Osteocyte (in vitro differentiated cells): ENCODE data around the gene XIRP2. TPM values are rescaled to one million over a fixed set of nuclear protein-coding genes. Genes with fewer than 3 reads are reported as not detected.

ENCODE experiments used
- DNase-seq: peaks from one replicate; pipeline ENCODE4 v3.0.0; 2021; ENCODE audit warnings: mixed read lengths; ENCODE audit not compliant: unreplicated experiment; ENCODE audit errors: extremely low spot score
- H3K27ac Mint-ChIP-seq: one replicate; pipeline ENCODE4 v1.8.0; 2021; ENCODE audit warnings: mild to moderate bottlenecking, mixed read lengths; ENCODE audit not compliant: unreplicated experiment
- H3K27me3 Mint-ChIP-seq: one replicate; pipeline ENCODE4 v1.8.0; 2021; ENCODE audit warnings: mixed read lengths; ENCODE audit not compliant: unreplicated experiment
- H3K36me3 Mint-ChIP-seq: one replicate; pipeline ENCODE4 v1.8.0; 2021; ENCODE audit warnings: mixed read lengths; ENCODE audit not compliant: unreplicated experiment
- H3K4me1 Mint-ChIP-seq: one replicate; pipeline ENCODE4 v1.8.0; 2021; ENCODE audit warnings: mixed read lengths; ENCODE audit not compliant: unreplicated experiment
- H3K4me3 Mint-ChIP-seq: one replicate; pipeline ENCODE4 v1.8.0; 2021; ENCODE audit warnings: mild to moderate bottlenecking, moderate library complexity, mixed read lengths; ENCODE audit not compliant: unreplicated experiment
- H3K9me3 Mint-ChIP-seq: one replicate; pipeline ENCODE4 v1.8.0; 2021; ENCODE audit warnings: mixed read lengths; ENCODE audit not compliant: unreplicated experiment
- CTCF ChIP-seq: fragments of 200-600 bp; sonication (generic); IDR thresholded peaks from 2 replicates; pipeline ENCODE4 v1.5.0; 2021; ENCODE audit warnings: antibody characterized with exemption, mild to moderate bottlenecking, moderate library complexity
- total RNA-seq: library from RNA; stranded (reverse); gene quantifications from 2 replicates; pipeline ENCODE4 v1.2.1, GENCODE V29; 2021

Gene XIRP2
- total RNA-seq, 1 donor from 2014 or later: 0.08 TPM

GRCh38 chr2:166926657-166927056 is 38.4 kb downstream of the XIRP2 start:
- no peak overlapping the region for H3K4me3 Mint-ChIP-seq
- no peak overlapping the region for H3K27ac Mint-ChIP-seq
- no peaks in the 10 kb centered on the region for H3K4me1 Mint-ChIP-seq
- no peak for DNase-seq
- H3K9me3 Mint-ChIP-seq: no peaks in the 10 kb centered on the region
- H3K36me3 Mint-ChIP-seq: no peaks in the 10 kb centered on the region
- no peak for TF ChIP-seq CTCF
- peaks cover 5% of the 10 kb centered on the region for H3K27me3 Mint-ChIP-seq

- Mint-ChIP-seq H3K9me3 (peaks cover 5% of the 10 kb centered on the region), H3K36me3 (no peaks in the 10 kb centered on the region), H3K27ac (no peak overlapping the region), H3K27me3 (peaks cover 4% of the 10 kb centered on the region), H3K4me3 (no peak overlapping the region), H3K4me1 (no peaks in the 10 kb centered on the region)
- DNase-seq: no peak
- TF ChIP-seq CTCF: no peak
Observed at GRCh38 chr2:166932032-166932431, 43.8 kb downstream of the XIRP2 start.

DNA sequence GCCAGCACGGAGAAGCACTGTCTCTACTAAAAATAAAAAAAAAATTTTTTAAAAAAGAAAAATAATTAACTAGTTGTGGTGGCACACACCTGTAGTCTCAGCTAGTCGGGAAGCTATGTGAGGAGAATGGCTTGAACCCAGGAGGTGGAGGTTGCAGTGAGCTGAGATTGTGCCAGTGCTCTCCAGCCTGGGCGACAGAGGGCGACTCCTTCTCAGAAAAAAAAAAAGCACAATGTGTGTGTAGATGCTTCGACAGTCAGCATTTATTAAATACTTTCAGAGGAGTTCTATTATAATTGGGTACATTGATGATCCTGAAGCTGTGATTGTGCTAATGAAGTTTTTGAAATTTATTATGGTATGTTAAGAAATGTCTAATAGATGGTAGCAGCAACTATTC is 46.5 kb downstream of the XIRP2 start:
- H3K27ac Mint-ChIP-seq: no peak overlapping the region
- H3K27me3 Mint-ChIP-seq: no peaks in the 10 kb centered on the region
- H3K4me3 Mint-ChIP-seq: no peak overlapping the region
- no peak for TF ChIP-seq CTCF
- no peaks in the 10 kb centered on the region for H3K4me1 Mint-ChIP-seq
- no peak for DNase-seq
- no peaks in the 10 kb centered on the region for H3K36me3 Mint-ChIP-seq
- peaks cover 13% of the 10 kb centered on the region for H3K9me3 Mint-ChIP-seq

- no peak overlapping the region for H3K4me3 Mint-ChIP-seq
- H3K9me3 Mint-ChIP-seq: peaks cover 7% of the 10 kb centered on the region
- H3K4me1 Mint-ChIP-seq: no peaks in the 10 kb centered on the region
- H3K27ac Mint-ChIP-seq: no peak overlapping the region
- H3K27me3 Mint-ChIP-seq: no peaks in the 10 kb centered on the region
- DNase-seq: no peak
- H3K36me3 Mint-ChIP-seq: no peaks in the 10 kb centered on the region
- no peak for TF ChIP-seq CTCF
Observed at GRCh38 chr2:166942377-166942776, 54.1 kb downstream of the XIRP2 start.

GRCh38 chr2:166944909-166945308 is 56.6 kb downstream of the XIRP2 start:
- H3K4me1 Mint-ChIP-seq: no peaks in the 10 kb centered on the region
- no peak for DNase-seq
- peaks cover 2% of the 10 kb centered on the region for H3K27me3 Mint-ChIP-seq
- H3K4me3 Mint-ChIP-seq: no peak overlapping the region
- peaks cover 6% of the 10 kb centered on the region for H3K9me3 Mint-ChIP-seq
- no peak overlapping the region for H3K27ac Mint-ChIP-seq
- H3K36me3 Mint-ChIP-seq: no peaks in the 10 kb centered on the region
- TF ChIP-seq CTCF: no peak
